ENCODE data around the gene LGALS4. TPM values are rescaled to one million over a fixed set of nuclear protein-coding genes. Genes with fewer than 3 reads are reported as not detected.
A peak's percentile ranks its signal among the peaks of the same experiment; 100 is the strongest.
"Not testable (repeated sequence)": the region's sequence is repeated elsewhere in the genome, so short reads cannot be mapped to it uniquely, and the experiment has no call there.

LGALS4 gene, protein sequence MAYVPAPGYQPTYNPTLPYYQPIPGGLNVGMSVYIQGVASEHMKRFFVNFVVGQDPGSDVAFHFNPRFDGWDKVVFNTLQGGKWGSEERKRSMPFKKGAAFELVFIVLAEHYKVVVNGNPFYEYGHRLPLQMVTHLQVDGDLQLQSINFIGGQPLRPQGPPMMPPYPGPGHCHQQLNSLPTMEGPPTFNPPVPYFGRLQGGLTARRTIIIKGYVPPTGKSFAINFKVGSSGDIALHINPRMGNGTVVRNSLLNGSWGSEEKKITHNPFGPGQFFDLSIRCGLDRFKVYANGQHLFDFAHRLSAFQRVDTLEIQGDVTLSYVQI
- 1.0 and 2.2 TPM in 2 replicates for total RNA-seq (2021)
- percentile 33 among the genes with signal in this experiment for Bru-seq, nascent RNA
- BruChase-seq, experiment 1, labeled RNA remaining after a 2-hour chase: percentile 24 among the genes with signal in this experiment
- percentile 35 among the genes with signal in this experiment for BruChase-seq, experiment 2, labeled RNA remaining after a 6-hour chase
- long read RNA-seq: 0 reads

DNA sequence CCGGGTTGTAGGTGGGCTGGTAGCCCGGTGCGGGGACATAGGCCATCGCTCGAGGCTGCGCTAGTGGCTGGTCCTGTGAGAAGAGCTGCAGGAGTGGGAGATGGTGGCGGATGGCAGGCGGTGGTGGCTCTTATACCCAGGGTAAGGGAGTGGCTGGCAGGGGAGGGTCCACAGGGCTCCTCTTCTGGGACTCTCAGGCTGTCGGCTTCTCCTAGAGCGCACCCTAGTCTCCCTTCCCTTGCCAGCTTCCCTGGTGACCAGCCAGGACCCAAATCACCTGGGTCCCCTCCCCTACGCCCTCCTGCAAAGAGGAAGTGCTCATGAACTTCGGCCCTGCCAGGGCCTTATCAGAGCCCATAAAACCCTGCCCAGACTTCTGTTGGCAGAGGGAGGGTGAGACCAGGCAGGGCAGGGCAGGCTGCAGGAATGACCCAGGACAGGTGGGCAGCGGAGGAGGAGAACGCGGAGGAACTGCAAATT lies at the start of gene LGALS4:
LGALS4 (minus strand) TSS at position 105 of the 480 bp plus-strand sequence; CDS start at position 46, 59 bp downstream.
- TF ChIP-seq CTCF (conservative IDR thresholded peaks at IDR 0.05) (no peak), EZH2 (IDR thresholded peaks at IDR 0.05; ENCODE audit: low read depth) (no peak)
- Histone ChIP-seq H3K4me2 (no peak within 1 kb of the TSS), H3K79me2 (ENCODE audit: low read depth) (no peaks in the 10 kb centered on the region), H4K20me1 (ENCODE audit: insufficient read depth) (no peaks in the 10 kb centered on the region), H2AFZ (no peak within 1 kb of the TSS), H3K36me3 (ENCODE audit: low read depth) (no peaks in the 10 kb centered on the region), H3K27me3 (ENCODE audit: insufficient read depth, low read depth) (no peaks in the 10 kb centered on the region), H3K9me3 (ENCODE audit: insufficient read depth, low read depth) (no peaks in the 10 kb centered on the region), H3F3A (ENCODE audit: insufficient read depth, low read depth) (no peaks in the 10 kb centered on the region), H3K9me2 (ENCODE audit: insufficient read depth) (no peaks in the 10 kb centered on the region), H3K4me3 (no peak within 1 kb of the TSS), H3K27ac (no peak within 1 kb of the TSS), H3K4me1 (replicated peaks; ENCODE audit: insufficient read depth) (no peaks in the 10 kb centered on the region)
- POLR2A ChIA-PET (ENCODE audit: unreplicated experiment): no interaction called here
- no TSS peak for BruUV-seq (replicated peaks)
- CTCF ChIA-PET: no interaction called here
- intact Hi-C loops (cut with micrococcal nuclease; ENCODE audit: unreplicated experiment): no loop called here
- DNase-seq: no peak

DNA sequence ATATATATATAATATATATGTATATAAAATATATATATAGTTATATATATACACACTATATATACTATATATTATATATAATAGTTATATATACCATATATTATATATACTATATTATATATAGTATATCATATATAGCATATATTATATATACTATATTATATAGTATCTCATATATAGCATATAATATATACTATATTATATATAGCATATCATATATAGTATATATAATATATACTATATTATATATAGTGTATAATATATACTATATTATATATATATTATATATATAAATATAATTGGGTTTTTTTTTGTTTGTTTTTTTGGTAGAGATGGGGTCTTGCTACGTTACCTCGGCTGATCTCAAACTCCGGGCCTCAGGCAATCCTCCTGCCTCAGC lies 48.6 kb upstream of the LGALS4 start:
- Histone ChIP-seq H3K36me3 (ENCODE audit: low read depth) (no peaks in the 10 kb centered on the region), H3K4me1 (replicated peaks; ENCODE audit: insufficient read depth) (peaks cover 50% of the 10 kb centered on the region), H3K4me2 (no peak overlapping the region), H3K9me3 (ENCODE audit: insufficient read depth, low read depth) (no peaks in the 10 kb centered on the region), H3K9me2 (ENCODE audit: insufficient read depth) (no peaks in the 10 kb centered on the region), H3K4me3 (no peak overlapping the region), H4K20me1 (ENCODE audit: insufficient read depth) (no peaks in the 10 kb centered on the region), H3K79me2 (ENCODE audit: low read depth) (no peaks in the 10 kb centered on the region), H3K27ac (no peak overlapping the region), H2AFZ (no peak overlapping the region), H3F3A (ENCODE audit: insufficient read depth, low read depth) (peaks cover 51% of the 10 kb centered on the region), H3K27me3 (ENCODE audit: insufficient read depth, low read depth) (no peaks in the 10 kb centered on the region)
- intact Hi-C loops (cut with micrococcal nuclease; ENCODE audit: unreplicated experiment): no loop called here
- no peak for DNase-seq
- no TSS peak for BruUV-seq (replicated peaks)
- ChIA-PET CTCF (no interaction called here), POLR2A (ENCODE audit: unreplicated experiment) (interaction anchor here (0.6 kb wide), 2 partner anchors 29 to 481 kb away, joined by 4 to 19 read pairs; partner anchors contain the start of genes ECH1 and SAMD4B)
- TF ChIP-seq EZH2 (IDR thresholded peaks at IDR 0.05; ENCODE audit: low read depth) (no peak), CTCF (conservative IDR thresholded peaks at IDR 0.05) (no peak)

DNA sequence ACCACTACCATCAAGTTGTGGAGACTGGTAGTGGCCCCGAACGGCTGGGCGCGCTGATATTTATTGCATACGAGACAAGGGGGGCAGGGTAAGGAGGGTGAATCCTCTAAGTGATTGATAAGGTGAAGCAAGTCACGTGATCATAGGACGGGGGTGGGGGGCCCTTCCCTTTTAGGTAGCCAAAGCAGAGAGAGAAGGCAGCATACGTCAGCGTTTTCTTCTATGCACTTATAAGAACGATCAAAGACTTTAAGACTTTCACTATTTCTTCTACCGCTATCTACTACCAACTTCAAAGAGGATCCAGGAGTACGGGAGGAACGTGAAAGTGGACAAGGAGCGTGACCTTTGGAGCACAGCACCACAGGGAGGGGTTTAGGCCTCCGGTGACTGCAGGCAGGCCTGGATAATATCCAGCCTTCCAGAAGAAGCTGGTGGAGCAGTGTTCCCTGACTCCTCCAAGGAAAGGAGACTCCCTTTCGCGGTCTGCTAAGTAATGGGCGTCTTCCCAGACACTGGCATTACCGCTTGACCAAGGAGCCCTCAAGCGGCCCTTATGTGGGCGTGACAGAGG lies 47.0 kb upstream of the LGALS4 start:
- H2AFZ ChIP-seq; H3K36me3 ChIP-seq (ENCODE audit: low read depth); BruUV-seq (replicated peaks); CTCF ChIA-PET; H3K4me2 ChIP-seq; H3K27me3 ChIP-seq (ENCODE audit: insufficient read depth, low read depth); H3K4me3 ChIP-seq; H3K27ac ChIP-seq; intact Hi-C loops (cut with micrococcal nuclease; ENCODE audit: unreplicated experiment); H3K9me2 ChIP-seq (ENCODE audit: insufficient read depth); DNase-seq; H4K20me1 ChIP-seq (ENCODE audit: insufficient read depth); H3K9me3 ChIP-seq (ENCODE audit: insufficient read depth, low read depth); H3K79me2 ChIP-seq (ENCODE audit: low read depth): not testable (repeated sequence)
- H3K4me1 ChIP-seq (replicated peaks; ENCODE audit: insufficient read depth): peaks cover 36% of the 10 kb centered on the region
- H3F3A ChIP-seq (ENCODE audit: insufficient read depth, low read depth): peaks cover 39% of the 10 kb centered on the region
- POLR2A ChIA-PET (ENCODE audit: unreplicated experiment): interaction anchor here (0.7 kb wide), 1 partner anchor 97 kb away, joined by 5 read pairs; no protein-coding TSS in a partner anchor

Data from PC-9 (cell line).